AG10803 (cell line): ENCODE measurements around the gene TCN1.

ENCODE experiments used
- DNase-seq: peaks from one replicate; pipeline ENCODE4 v3.0.0; 2010; ENCODE audit warnings: low read depth
- H3K4me3 ChIP-seq: 2 replicates; pipeline ENCODE4 v1.5.1; 2011; ENCODE audit warnings: mild to moderate bottlenecking, low read length, control low read depth
- CTCF ChIP-seq: conservative IDR thresholded peaks from 2 replicates; pipeline ENCODE4 v1.5.1; 2011; ENCODE audit warnings: mild to moderate bottlenecking, low read length, control low read depth, inconsistent platforms

Gene TCN1

DNA sequence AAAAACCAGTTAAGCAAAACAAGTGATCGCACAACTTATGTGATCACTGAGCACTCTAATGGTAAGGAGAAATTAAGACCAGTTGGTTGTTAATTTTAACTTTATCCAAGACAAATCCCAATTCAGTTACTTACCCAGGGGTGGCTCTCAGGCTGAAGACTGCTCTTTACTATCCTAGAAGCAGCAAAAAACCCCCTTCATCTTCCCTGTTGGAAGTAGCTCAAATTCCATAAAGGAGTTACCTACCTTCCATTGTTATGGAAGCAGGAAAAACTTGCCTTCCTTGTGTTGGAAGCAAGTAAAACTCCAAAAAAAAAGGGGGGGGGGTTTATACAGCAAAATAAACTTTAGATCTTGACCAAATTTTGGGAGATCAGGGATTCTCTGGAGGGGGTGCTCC, 50.5 kb downstream of the TCN1 start:
- DNase-seq, result no peak
- H3K4me3 ChIP-seq, result no peak overlapping the region

DNA sequence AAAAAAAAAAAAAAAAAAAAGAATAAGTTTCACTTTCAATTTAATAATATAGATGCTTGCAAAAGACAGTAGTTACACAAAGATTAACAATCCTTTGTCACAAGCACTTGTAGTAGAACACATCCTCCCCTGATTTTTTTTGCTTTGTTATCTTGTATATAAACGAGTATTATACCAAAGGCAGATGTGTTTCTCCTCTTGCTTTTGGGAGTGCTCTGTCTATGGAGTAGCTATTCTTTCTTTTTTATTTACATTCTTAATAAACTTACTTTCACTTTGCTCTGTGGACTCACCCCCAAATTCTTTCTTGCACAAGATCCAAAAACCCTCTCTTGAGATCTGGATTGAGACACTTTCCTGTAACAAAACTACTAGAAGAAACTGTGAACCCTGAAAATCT, 52.3 kb downstream of the TCN1 start:
- TF ChIP-seq CTCF, result no peak
- H3K4me3 ChIP-seq, result no peak overlapping the region
- DNase-seq, result no peak

More for the DNA sequence above, 50.5 kb downstream of the TCN1 start:
- TF ChIP-seq CTCF, result no peak

DNA sequence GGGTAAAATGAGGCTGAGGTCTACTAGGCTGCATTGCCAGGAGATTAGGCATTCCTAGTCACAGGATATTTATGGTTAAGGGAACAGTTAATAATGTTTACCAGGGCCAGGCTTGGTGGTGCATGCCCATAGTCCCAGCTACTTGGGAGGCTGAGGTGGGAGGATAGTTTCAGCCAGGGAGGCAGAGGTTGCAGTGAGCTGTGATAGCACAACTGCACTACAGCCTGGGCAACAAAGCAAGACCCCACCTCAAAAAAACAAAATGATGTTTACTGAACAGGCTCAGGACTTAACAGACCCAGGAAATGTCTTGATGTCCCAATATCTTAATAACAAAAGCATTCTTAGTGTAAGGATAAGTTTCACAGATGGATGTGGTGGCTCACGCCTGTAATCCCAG, 52.9 kb downstream of the TCN1 start:
- TF ChIP-seq CTCF, result no peak
- no peak overlapping the region for H3K4me3 ChIP-seq
- no peak for DNase-seq

DNA sequence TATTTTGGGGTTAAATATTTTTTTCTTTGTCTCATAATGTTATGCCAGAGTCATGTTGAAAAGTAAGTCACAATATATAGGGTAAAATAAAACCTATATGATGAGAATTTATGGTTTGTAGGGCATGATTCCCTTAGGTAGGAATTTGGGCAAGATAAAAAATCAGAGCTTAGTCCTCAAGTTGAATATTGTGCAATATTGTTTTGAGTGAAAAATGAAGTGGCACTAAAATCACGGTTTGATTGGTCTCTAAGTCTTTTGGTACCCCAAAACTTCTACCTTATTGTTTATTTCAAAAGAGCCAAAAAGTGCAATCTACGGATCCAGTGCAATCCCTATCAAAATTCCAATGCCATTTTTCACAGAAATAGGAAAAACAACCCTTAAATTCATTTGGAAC, 54.1 kb downstream of the TCN1 start:
- no peak overlapping the region for H3K4me3 ChIP-seq
- DNase-seq, result no peak
- no peak for TF ChIP-seq CTCF

- DNase-seq, result no peak
- peak overlapping the region; percentile 98 for H3K4me3 ChIP-seq
- no peak for TF ChIP-seq CTCF
Observed at GRCh38 chr11:59810911-59811259, 55.4 kb downstream of the TCN1 start.

DNA sequence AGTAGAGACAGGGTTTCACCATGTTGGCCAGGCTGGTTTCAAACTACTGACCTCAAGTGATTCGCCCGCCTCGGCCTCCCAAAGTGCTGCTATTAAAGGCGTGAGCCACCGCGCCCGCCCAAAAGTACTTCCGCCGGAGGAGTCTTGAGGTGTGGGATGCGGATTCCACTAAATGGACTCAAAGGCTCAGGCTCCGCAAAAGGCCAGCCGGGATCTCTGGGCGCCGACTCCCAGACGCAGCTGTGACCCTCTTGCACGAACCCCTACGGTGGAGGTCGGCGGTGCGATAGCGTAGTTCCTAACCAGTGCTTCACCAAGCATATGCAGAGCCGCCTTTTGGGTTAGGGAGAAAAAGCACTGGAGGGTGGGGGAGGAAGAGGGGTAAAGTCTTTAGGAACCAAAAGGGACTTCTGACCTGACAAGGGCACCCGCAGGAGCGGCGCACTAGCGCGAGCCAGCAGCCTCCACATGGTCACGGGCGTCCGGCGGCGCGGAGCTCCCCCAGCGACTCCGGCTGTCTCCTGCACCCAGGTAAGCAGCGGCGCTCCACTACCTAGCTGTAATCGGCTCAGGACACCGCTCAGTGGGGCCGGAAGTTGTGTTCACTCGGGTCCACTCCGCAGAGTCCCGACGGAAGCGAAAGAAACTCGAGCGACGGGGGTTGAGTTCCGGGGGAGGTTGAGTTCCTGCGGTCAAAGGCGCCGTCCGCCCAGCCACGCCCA, 55.9 kb downstream of the TCN1 start, which contains the start of gene MRPL16:
Gene MRPL16 (minus strand): TSS at position 590 of the 722 bp plus-strand sequence. CDS start 120 bp downstream, at position 470.
- H3K4me3 ChIP-seq, result peak within 1 kb of the TSS; percentile 98
- no peak for TF ChIP-seq CTCF
- DNase-seq, result peak; percentile 87

DNA sequence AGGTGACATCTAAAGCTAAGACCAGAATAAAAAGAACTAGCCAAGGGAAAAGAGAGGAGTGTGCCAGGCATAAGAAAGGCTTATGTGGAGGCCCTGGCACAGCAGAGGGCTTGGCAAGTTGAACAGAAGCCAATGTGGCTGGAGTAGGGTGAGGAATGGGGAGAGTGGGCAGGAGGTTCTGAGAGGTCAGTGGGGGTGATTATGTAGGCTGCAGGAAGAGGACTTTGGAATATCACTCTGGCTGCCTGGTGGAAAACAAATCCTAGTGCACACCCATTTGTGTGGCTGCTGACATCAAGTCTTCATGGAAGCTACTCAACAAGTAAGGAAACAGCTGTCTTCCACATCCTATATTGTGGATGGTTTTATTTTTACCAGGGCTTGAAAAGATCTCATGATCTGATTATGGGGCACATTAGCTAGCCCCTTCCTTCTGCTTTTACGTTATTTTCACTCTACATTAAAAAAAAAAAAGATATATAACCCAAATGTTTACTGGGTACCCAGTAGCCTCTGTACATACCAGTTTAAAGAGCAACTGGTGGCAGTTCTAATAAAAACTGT, 59.2 kb downstream of the TCN1 start:
- H3K4me3 ChIP-seq, result no peak overlapping the region
- no peak for DNase-seq
- no peak for TF ChIP-seq CTCF
